Measurements from ENCODE around the gene EPC1.
A peak's percentile ranks its signal among the peaks of the same experiment; 100 is the strongest.
"Not testable (repeated sequence)": the region's sequence is repeated elsewhere in the genome, so short reads cannot be mapped to it uniquely, and the experiment has no call there.

The EPC1 gene, protein sequence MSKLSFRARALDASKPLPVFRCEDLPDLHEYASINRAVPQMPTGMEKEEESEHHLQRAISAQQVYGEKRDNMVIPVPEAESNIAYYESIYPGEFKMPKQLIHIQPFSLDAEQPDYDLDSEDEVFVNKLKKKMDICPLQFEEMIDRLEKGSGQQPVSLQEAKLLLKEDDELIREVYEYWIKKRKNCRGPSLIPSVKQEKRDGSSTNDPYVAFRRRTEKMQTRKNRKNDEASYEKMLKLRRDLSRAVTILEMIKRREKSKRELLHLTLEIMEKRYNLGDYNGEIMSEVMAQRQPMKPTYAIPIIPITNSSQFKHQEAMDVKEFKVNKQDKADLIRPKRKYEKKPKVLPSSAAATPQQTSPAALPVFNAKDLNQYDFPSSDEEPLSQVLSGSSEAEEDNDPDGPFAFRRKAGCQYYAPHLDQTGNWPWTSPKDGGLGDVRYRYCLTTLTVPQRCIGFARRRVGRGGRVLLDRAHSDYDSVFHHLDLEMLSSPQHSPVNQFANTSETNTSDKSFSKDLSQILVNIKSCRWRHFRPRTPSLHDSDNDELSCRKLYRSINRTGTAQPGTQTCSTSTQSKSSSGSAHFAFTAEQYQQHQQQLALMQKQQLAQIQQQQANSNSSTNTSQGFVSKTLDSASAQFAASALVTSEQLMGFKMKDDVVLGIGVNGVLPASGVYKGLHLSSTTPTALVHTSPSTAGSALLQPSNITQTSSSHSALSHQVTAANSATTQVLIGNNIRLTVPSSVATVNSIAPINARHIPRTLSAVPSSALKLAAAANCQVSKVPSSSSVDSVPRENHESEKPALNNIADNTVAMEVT

DNA sequence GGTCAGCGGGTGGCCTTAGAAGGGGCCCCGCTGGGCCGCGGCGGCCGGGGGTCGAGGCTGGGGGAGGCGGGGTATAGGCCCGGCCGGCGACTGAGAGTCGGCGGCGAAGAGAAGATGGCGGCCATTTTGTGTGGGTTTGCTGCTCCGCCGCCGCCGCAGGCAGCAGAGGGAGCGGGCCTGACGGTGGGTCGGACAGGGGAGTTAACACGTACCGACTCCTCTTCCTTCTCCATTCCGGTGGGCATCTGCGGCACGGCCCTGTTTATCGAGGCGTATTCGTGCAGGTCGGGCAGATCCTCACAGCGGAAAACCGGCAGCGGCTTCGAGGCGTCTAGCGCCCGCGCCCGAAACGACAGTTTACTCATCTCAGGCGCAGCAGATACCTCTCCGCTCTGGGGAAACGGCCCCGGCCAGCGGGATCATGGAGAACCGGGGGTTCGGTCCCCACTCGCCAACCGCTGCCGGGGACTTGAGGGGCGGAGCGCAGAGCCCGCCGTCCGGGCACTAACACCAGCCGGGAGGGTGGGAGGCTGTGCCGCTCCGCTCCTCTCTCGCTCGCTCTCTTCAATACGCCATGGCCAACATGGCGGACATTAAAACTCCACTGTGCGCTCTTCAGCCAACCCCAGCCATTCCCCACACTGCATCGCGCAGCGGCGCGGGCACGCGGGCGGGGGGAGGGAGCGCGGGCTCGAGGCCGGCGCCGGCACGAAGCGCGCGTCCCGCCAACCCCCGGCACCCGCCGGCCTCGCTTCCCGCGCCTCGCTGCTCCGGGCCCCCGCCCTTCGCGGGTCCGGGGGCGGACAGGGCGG is at the start of gene EPC1:
Gene EPC1 (minus strand): TSS at position 608 of the 812 bp plus-strand sequence. CDS start 243 bp downstream, at position 365.
- DNase-seq (ENCODE audit: low spot score), result peak; percentile 94

DNA sequence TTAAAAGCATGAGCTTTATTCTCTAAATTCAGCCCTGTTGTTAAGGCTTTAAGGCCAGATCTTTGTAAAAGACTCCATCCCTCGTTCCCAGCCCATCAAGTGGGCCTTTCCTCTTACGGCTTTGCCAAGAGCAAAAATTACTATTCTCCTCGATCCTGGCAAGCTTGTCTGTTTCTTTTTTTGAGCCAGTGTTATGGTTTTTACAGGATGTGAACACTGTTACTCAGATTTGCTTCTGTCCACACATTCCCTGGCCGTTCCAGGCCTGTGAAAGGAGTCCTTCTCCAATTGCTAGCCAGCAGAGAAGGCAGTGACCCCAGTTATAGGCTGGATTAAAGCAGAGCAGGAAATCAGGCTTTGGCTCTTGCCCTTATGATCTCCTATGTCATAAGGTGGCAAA is 47.0 kb upstream of the EPC1 start:
- no peak for DNase-seq (ENCODE audit: low spot score)

DNA sequence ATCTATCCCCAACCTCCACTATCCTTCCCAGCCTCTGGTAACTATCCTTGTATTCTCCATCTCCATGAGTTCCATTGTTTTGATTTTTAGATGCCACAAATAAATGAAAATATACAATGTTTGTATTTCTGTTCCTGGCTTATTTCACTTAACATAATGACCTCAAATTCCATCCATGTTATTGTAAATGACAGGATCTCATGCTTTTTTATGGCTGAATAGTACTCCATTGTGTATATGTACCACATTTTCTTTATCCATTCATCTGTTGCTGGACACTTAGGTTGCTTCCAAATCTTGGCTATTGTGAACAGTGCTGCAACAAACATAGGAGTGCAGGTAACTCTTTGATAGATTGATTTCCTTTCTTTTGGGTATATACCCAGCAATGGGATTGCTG is 45.3 kb upstream of the EPC1 start:
- not testable (repeated sequence) for DNase-seq (ENCODE audit: low spot score)

DNA sequence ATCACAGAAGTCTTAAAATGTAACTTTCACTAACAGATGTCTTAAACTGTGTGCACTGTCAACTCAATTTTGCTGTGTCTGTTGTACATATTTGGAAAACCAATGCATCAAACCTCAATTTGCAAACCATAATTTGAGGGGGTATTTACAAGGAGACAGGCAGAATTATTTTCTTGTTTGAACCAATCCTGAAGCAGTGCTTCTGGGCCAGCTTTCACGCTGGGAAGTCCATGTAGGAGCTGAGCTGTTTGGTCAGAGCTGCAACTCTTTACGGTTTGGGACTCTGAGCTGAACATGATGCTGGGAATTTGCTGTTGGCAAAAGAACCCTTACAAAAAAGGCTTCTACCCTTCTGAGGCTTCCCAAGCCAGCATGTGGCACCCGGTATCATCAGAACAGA is 43.2 kb upstream of the EPC1 start:
- no peak for DNase-seq (ENCODE audit: low spot score)

DNA sequence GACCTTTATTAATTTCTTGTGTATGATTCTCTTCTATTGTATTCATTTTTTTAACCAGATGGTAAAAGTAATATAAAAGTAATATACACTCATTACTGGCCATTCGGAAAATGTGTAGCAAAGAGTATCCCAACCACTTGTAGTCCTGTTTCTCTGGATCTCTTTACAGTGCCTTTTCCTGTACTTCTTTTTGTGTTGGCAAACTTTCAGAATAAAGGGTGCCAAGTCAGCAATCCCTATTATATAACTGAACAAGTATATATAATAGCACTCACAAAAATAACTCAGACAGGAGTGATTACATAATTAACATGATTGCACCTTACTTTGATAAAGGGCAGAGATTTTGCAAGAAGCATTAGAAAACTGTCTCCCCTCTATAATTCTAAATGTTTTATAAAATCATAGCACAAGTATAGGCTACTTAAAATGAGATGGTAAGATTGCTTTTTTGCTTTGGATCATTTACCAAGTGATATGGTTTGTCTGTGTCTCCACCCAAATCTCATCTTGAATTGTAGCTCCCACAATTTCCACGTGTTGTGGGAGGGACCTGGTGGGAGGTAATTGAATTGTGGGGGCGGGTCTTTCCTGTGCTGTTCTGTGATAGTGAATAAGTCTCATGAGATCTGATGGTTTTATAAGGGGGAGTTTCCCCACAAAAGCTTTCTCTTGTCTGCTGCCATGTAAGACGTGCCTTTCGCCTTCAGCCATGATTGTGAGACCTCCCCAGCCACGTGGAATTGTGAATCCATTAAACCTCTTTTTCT is 41.5 kb upstream of the EPC1 start:
- DNase-seq (ENCODE audit: low spot score), result no peak

DNA sequence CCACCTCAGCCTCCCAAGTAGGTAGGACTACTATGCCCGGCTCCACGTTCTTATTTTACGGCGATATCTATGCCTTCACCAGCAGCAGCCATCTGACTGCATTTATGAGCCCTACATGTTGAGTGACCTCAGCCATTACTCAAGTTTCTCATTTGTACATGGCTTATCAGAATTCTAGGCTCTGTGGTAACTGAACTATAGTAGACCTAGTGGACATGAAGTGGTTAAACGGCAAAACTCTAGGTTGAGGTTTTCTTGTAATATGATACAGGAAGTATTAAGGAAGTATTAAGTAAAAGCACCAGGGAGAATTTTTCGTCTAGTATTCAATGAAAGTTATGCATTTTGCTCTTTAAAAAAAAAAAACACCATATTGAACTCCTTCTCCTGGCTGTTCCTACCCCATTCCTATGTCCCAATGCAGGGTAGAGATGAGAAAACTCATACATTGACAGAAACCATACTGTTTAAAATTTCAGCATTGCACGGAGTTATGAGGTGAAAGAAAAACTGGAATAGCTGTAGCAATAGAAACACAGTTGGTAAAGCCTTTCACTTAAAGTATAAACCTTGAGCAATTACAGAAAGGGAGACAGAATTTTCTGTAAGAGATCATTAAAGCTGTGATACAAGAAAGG is 39.8 kb upstream of the EPC1 start:
- no peak for DNase-seq (ENCODE audit: low spot score)

DNA sequence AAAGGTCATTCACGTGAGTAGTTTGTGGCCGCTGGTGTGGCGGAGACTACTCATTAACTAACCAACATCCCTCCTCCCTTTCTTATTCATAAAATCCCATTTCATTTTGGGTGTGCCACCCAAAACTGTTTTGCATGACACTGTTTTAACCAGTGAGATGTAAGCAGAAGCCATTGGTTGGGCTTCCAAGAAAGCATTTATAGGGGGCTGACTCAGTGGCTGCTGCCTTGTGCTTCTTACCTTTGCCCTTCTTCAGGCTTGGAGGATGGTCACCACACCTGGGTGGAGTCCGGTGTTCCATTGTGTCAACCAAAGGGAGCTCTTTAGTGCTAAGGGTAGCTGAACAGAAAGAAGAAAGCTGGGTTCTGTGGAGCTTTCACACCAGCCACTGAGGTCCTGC is 37.2 kb upstream of the EPC1 start:
- DNase-seq (ENCODE audit: low spot score), result no peak

DNA sequence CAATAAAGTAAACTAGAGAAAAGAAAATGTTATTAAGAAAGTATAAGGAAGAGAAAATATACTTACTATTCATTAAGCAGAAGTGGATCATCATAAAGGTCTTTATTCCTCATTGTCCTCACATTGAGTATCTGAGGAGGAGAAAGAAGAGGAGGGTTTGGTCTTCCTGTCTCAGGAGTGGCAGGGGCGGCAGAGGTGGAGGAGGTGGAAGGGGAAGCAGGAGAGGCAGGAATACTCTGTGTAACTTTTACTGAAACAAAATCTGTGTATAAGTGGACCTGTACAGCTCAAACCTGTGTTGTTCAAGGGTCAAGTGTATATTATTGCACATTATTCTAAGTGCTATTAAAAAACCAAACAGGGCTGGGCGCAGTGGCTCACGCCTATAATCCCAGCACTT is 34.2 kb upstream of the EPC1 start:
- no peak for DNase-seq (ENCODE audit: low spot score)

DNA sequence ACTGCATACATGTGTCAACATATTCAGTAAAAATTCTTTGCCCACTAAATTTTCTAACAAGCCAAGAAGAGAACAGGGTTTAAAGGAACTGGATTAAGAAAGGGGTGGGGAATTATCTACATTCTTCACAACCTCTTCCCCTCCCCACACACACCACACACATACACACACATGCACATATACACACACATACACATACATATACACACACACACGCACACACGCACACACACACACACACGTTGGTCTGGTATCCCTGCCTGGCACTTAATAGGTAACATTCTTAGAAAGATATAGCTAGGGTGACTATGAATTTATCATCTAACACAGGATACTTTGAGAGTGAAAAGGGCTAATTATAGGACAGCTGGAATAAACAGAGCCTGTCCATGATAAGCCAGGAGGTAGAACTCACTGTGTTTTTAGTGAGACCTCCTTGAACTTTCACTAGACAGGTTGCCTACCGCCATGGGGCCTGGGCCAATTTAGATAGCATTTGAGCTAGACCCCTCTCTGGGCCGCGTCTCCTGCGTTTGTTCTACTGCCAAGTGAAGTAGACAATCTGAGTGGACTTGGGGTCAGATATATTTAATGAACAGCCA is 33.1 kb upstream of the EPC1 start:
- DNase-seq (ENCODE audit: low spot score), result no peak

DNA sequence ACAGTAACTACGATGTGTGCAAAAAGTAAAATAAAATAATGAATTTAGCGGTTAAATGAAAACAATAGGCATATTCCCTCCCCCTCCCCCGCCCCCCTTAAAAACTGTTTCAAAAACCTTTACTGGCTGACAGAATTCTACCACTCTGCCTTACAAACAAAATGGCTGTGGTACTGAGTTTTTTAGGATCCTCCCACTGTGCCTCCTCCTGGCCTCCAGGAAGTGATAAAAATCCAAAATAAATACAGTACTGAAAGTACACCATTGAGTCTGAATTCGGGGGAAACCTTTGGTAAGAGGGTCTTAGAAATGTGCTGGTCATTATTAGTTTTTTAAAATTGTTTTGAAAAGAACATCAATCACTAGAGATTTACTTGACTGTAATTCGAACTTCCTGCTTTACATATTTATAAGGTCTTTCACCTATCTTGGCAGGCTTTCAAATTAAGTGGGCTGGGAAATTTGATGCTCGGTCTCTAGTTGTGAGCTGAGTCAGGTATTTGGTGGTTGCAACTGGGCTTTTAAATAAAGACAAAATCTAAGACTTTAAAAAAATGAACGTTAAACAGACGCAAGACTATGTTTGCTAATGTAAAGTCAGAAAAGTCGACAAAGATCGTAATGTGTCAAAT is 32.5 kb upstream of the EPC1 start:
- DNase-seq (ENCODE audit: low spot score), result peak; percentile 64

DNA sequence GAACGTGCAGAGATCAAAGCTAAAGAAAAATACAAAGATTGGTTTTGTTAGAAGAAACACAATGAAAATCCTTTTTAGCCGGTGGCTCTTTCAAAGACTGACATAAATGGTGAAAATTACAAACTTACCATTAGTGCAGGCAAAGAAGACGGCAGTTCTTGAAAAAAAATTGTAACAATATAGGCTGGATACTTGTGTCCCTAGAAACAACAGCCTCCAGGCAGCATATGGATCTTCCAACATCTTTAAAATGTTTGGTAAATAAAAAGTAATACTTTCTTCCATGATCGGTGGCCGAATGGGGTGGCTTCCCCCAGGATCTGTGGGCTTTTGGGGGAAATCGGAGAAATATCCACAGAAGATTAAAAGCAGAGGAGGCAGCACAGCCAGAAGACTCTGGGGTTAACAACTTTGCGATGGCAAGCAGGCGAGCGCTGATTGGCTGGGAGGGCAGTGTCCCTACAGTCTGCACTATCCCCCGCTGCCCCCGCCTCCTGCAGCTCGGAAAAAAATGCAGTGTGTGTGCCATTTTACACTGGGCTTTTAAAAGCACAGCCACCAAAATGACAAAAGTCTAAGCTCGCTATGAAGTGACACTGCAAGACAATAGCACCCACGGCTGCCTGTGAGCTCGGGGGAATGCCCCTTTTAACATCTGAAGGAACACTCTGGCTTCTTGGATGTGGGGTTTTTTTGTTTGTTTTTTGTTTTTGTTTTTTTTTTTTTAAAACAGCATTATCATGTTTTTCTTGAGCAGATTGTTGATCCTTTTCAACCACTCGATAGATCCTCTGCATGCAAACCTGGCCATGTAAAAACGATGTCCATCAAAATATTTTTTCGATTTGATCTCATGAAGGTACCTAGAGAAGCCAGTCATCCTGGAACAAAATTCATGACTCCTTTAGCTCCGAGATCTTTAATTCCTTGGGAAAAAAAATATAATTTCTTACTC is 31.7 kb upstream of the EPC1 start:
- peak; percentile 94 for DNase-seq (ENCODE audit: low spot score)

DNA sequence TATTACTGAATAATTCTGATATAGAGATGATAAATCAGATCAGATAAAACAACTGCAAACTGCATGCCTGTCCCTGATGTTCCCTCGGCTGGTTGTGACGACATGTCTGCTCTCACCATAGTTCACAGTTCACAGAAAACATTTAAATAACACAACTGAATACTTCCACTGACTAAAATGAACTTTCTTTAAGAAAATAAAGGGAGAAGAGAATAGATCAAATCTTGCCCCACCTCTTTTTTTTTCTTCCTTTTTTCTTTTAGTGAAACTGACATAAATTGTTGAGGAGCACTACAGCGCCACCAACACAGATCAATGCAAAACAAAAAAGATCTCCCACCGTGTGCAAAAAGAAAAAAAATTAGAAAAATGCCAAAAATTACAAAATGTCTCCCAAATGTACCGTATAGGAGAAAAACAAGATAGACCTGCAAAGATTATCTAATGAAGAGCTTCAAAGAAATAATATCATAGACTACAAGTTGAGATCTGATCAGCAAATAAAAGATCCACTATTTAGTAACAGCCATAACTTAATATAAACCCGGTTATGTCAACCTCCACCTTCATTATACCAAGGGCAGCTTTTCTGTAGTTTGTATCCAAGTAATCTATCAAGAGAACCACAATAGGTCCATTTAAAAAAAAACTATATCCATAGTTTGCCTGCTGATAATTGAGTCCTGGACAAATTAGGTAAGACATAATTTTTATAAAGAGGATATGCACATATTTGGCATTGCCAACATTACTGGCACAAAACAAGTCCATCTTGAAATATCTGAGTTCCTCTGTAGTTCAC is 30.7 kb upstream of the EPC1 start:
- DNase-seq (ENCODE audit: low spot score), result peak; percentile 41

DNA sequence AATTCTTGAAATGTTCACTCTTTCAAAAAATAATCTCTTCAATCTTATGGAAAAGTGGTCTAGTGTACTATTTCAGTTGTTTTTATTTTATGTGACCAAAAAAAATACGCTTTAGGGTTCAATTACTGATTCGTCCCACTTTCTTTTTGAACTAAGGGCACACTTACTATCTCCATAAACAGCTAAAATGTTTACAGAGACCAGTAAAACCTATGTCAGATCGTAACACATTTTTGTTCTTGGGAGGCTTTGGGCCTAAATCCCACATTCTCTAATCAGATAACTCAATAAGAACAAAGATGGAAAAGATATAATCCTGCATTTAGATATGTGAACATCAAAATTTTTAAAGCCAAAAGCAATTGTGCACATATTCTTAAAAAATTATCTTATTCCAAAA is 29.8 kb upstream of the EPC1 start:
- DNase-seq (ENCODE audit: low spot score), result no peak

DNA sequence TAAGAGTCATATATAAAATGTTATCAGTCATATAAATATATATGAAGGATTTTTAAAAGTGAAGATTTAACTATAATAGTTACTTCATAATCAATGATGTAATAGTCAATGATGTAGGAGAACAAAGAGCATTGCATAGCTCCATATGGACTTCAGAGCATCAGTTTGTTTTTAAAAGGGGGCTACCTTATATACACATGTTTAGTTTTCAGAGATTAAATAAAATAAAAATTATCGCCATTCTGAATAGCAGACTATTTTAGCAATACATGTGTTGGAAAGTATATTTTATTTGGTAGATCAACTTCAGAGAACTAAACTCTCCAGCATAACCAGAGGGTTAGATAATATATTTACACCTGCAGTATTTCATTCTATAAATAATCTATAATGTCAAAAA is 29.1 kb upstream of the EPC1 start:
- no peak for DNase-seq (ENCODE audit: low spot score)

DNA sequence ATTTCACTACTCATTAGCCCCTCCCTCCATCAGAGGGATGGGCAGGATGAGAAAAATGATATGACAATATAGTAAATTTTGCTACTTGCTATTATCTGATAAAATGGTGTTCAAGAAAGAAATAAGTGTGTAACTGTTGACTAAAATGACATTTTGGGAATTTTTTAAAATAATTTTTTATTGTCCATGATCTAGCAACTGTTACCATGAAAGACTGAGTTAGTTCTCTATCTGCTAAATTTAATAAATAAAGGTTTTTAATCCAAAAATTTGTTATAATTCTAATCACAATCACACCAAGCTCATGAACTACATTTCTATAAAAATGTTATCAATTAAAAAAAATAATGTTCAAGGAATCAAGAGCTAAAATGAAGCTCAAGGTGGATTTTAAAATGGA is 28.7 kb upstream of the EPC1 start:
- no peak for DNase-seq (ENCODE audit: low spot score)

DNA sequence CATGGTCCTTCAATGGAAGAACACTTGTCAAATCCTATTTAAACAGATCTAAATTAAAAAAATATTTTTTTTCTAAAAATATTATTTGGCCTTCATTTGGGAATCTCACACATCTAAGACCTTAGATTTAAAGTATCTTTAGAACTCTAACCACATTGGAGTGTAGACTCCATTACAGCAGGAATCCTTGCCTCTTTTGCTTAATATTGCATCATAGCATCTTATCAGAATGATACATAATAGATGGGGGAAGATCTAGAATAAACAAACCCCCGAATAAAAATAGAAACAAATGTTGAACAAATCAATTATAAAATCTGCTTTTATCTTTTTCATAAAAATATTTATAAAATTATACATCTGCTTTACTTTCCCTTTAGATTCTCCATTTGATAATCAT is 27.6 kb upstream of the EPC1 start:
- DNase-seq (ENCODE audit: low spot score), result no peak

DNA sequence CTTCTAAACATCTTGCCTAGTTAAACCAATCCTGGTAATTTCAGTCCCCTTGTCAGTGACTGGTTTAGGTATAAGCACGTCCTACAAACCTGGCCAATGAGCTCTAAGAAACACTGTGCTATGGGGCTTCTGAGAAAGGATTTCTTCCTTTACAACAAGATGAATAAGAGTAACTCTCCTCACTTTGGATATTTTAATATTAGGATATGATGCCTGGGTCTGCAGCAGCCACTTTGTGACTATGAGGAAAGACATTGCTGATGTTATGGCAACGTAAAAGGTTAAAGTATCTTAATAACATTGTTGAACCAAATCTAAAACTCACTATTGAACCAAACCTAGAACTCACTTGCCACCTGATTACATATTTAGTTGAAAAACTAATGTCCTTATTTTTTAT is 26.5 kb upstream of the EPC1 start:
- no peak for DNase-seq (ENCODE audit: low spot score)

DNA sequence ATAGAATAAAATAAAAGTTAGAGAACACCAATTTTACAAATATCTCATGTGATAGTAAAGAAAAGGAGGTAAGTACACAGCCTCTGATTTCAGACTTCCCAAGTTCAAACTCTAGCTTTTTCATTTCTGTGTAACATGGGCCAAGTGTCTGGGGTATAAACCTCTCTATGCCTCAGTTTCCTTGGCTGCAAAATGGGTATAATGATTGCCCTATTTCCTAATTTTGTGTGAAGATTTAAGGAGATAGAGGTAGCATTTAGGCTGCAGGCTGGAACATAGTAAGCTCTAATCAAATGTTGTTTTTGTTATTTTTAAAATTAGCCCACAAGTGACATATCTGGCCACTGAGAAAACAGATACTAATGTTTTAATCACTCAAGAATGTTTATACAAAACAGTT is 26.1 kb upstream of the EPC1 start:
- DNase-seq (ENCODE audit: low spot score), result no peak
